SIG-M5 treated with dmso at 0.1 percent for 504 hours (cell line): ENCODE data around the gene NRBF2.

ENCODE experiments used
- DNase-seq: peaks from one replicate; lab custom pipeline; 2025; ENCODE audit not compliant: unreplicated experiment; lab: John Stamatoyannopoulos, UW

The NRBF2 gene

DNA sequence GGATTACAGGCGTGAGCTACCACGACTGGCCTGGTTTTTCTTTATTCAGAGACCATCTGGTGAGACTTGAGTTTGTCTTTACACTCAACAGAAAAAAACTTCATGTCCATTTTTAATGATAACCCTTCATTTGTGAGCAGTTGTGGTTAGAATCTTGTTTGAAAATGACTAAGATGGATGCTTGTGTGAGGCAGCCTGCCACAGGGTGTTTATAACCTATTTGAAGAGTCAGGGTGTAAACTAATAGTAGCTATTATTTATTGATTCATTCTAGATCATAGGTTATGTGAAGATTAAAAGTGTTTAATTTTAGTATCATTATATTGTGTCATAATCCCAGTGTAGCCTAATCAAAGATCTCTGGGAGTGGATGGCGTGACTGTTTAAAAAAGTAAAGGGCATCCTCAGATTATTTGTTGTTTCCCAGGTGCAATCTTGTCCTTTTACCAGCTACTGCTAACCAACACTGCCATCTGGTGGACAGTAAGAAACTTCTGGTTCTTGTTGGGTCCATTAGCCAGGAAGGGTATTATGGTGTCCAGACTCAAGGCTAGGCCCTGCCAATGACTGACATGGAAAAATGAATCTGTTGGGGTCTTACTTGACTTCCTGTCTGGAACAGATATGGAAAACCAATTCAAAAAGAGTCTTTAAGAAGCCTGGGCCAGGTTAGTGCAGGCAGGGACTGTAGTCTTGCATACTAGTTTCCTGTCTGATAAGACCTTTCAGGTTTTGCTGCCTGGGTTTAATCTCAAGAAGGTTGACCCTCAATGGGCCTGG lies 24.9 kb downstream of the NRBF2 start:
- peak; percentile 69 for DNase-seq

DNA sequence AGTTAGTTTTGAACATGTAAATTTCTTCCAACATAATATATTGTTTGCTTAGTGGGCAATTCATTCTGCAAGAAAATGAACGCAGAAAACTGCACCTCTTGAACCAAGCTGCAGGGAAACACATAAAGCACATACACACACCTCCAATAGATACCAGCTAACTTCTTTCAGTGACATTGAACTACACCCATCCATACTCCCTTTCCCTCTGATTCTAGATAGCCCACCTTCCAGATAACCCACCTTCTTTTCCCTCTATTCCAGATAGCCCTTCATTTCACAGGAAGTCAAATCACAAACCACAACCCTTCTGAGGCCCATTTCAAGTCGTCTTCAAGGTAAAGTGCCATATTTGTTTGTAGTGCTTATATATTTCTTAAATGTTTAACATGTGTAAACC lies 28.5 kb downstream of the NRBF2 start:
- no peak for DNase-seq

DNA sequence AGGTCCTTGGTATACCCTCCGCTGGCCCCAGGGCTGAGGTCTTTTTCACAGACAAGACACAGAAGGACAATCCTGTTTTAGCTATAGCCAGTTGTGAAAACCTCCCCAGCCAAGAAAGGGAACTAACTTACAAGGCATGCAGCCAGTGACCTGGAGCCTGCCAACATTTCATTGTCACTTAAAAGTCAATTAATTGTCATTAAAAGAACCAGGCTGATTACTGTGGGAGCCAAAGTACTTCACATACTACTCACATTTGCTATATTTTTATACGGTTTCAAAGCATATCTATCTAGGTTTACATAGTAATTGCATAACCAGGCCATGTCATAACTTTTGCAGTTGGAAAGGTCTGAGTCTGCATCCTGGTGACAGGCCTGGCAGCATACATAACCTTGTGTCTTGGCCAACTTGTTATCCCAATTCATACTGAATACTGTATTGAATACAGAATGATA lies 31.1 kb downstream of the NRBF2 start:
- no peak for DNase-seq

DNA sequence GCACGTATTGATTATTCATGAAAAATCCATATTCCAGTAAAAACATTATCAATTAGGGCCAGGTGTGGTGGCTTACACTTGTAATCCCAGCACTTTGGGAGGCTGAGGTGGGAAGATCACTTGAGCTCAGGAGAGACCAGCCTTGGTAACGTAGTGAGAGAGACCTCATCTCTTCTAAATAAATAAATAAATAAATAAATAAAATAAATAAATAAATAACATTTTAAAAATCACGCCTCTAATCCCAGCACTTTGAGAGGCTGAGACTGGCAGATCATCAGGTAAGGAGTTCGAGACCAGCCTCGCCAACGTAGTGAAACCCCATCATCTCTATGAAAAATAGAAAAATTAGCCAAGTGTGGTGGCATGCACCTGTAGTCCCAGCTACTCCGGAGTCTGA lies 32.1 kb downstream of the NRBF2 start:
- no peak for DNase-seq

DNA sequence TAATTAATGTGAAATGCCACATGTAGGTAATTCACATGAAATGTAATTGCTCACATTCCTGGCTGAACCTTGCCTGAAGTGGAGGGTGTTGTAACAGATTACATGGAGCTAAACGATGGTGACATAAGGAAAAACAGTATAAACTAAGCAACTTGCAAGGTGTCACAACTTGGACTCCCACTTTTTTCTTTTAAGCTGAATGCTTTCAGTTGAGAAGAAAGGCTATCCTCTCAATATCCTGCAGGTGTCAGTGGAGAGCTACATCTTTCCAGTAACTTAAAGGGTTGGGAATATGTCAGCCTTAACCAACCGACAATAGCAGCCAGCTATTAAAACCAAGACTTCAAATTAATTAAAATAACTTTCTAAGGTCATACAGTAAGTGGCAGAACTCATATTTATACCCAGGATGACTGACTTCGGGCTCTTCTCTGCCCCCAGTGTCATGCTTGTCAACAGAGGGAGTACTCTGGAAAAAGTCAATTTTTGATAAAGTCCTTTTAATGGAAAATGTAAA lies 33.7 kb downstream of the NRBF2 start:
- DNase-seq = peak; percentile 74

DNA sequence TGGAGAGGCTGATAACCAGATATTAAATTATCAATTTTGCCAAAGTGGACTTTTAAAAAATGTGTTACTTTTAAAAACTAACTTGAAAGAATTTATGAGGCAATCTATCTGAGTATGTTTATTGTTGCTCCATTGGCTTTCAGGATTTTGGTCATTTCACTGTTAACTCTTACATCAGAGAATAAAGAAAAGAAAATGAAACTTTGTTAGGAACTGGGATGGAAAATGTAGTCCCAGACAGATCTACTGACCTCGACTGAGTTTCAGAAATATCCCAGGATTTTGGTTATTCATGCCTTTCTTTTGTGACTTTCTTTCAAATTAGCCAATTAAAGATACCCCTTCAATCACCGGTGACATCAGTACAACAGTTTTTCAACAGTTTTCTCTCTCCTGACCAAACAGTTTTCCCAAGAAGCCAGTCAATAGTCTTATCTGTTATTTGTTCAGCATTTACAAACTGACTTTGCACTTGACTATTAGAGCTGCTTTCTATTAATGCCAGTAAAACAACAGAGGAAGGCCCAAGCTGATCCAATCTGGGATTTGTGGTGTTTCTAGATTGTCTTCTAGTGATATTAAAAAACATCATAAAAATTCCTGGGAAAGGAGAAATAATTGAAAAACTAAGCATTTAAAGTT lies 35.8 kb downstream of the NRBF2 start:
- DNase-seq = no peak

DNA sequence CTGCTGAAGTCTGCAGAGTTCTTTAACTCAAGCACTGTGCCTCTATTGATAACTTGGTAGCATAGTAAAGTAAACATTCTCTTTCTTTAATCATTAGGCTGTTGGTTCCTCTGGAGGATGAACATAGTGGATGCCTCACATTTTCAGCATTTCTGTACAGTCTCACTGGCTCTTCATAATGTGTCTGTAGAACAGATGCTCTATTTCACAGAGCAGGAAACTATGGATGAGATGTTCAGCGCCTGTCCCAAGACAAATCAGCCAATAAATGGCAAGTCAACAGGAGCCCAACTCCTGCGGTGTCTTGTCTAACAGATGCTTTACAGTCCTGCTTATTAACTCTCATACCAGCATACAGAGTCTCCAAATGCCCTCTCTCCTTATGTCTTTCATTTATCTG lies 36.5 kb downstream of the NRBF2 start:
- no peak for DNase-seq

DNA sequence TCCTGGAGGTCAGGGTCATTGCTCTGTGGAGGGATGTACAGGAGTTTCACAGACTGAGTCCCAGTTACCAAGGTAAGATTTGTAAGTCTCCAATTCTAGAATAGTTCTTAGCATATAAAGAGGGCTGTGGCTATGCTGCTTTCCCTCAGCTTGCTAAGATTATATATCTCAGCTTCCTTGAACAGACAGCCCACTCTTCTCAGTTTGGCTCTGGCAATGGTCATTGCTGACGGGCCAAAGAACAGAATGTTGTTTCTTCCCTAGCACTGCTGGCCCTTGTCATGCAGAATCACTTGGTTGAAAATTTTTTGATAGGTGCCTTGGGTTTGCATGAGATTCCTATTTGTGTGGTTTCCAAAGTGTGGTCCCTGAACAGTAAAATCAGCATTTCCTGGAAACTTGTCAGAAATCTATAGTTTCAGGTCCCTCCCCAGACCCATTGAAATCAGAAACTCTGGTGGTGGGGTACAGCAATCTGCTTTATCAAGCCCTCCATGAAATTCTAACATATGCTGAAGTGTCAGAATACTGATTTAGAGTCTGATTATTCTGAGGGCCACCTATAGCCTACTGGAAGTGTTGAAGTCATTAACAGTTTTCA lies 38.2 kb downstream of the NRBF2 start:
- no peak for DNase-seq

DNA sequence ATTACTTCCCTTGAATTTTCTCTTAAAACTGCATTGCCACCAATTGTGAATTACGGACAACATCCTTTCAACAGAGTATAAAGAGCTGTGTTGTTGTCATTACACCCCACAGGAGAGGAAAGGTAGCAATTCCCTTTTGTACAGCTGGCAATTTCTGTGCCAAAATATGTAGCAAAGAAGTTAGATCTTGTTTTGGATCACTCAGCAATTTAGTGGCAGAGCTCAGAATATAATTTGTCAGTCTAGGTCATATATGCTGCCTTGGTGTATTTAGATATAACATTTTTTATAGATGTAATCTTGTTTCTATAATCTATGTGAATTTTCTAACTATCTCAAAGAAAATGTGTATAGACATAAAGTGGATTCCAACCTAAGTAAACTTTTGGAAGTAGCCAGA lies 38.8 kb downstream of the NRBF2 start:
- DNase-seq = no peak

DNA sequence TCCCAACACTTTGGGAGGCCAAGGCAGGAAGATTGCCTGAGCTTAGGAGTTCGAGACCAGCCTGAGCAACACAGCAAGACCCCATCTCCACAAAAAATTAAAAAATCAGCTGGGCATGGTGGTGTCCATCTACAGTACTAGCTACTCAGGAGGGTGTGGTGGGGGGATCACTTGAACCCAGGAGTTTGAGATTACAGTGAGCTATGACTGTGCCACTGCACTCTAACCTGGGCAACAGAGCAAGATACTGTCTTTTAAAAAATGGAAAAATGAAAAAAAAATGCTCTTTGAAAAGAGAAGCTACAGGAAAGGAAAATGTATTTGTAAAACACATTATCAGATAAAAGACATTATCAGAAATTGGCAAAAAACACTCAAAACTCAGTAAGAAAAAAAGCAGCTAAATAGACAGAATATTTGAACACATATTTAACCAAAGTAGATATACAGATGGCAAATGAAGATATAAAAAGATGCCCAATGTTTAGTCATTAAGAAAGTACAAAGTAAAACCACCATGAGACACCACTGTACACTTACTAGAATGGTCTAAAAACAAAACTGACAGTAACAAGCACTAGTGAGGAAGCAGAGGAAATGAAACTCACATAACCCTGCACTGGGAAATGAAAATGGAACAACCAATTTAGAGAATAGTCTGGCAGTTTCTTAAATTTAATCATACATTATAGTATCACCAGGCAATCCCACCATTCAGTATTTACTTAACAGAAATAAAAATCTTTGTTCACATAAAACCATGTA lies 40.5 kb downstream of the NRBF2 start:
- DNase-seq = peak; percentile 68

DNA sequence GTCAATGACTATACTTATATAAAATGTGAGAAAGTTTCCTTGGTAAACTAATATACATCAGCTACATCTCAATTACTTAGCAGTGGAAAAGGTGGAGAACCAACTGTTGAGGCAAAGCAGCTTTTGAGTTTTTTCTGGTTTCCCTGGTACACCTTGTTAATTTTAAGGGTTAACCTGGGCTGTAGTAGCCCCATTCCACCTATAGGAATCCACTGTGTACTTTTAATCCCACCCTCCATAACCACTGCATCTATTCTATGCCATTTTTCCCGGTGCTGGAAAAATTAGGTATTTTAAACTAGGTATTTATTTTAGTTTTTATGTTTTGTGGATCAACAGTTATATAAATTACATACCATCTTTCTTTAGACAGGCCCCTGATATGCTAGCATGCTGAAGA lies 42.4 kb downstream of the NRBF2 start:
- DNase-seq = no peak

DNA sequence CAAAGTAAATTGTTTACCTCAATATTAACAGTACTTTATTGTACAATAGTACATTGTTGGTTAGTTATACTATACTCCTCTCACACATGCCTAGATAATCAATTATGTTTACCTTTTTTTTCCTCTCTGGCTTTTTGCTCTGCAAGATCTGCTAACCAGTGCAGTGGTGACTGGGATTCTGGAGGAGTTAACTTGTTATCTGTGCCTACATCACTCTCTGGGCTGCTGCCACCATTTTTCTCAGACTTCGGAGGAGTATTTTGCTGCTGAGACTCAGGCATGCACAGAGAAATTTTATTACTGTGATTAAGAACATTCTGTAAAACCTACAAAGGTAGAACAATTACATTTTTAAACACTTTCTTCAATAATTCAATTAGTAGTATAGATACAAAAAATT lies 59.7 kb downstream of the NRBF2 start:
- DNase-seq = no peak

DNA sequence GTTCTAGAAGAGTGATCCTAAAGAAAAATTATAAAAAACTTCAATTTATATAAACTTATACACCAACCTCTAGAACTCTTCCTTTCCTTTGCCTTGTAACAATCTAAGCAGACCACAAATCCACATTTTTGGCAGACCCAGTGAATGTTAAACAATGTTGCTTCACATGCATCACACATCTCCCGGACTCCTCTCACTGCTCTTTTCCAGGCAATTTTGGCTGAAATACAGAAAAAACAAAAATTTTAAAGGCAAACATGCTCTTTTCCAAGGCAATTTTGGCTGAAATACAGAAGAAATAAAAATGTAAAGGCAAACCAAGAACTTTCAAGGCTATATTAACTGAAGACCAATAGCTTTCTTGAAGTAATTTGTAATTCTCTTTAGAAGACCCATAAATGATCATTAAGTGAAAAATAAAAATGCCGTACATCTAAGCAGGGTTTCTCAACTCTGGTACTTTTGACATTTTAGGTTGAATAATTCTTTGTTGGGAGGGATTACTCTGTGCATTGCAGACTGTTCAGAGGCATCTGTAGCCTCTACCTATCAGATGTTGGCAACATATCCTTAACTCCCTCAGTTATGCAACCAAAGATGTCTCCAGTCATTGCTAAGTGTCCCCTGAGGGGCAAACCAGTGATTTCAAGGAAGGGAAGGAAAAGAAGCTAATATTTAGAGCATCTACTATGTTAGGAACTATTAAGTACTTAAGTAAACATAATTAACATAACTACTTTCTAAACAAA lies 64.4 kb downstream of the NRBF2 start:
- DNase-seq = no peak

DNA sequence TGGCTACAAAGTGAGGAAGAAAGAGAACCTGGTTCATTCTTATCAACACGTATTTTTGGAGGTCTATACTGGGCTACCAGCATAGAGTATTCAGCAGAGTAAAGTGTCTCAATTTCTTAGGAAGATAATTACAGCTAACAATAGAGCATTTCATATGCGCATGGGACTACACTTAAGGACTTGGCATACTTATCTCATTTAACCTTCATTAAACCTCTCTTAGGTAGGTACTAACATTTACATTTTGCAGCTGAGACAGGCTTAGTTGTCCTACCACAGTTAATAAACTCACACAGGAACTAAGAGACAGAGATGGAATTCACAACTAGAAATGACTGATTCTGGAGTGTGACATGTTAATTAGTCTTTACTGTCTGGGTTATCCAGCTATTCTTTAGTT lies 66.6 kb downstream of the NRBF2 start:
- DNase-seq = no peak

DNA sequence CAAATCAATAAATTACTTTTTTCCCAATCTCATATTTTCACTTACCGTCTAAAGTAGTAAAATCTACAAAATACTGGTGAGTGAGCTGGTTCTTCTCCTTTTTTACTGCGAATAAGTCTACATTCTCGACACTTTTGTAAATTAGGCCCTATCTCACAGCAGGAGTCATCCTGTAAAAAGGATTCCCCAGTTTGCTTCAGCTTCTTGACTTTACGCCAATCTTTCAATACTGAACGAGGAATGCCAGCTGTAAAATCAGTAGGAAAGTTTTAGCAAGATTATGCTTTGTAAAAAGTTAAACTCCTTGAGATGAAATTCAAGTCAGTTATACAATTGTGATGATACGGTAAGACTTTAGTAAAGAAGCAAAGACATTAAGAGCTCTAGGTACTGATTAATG lies 67.3 kb downstream of the NRBF2 start:
- no peak for DNase-seq

DNA sequence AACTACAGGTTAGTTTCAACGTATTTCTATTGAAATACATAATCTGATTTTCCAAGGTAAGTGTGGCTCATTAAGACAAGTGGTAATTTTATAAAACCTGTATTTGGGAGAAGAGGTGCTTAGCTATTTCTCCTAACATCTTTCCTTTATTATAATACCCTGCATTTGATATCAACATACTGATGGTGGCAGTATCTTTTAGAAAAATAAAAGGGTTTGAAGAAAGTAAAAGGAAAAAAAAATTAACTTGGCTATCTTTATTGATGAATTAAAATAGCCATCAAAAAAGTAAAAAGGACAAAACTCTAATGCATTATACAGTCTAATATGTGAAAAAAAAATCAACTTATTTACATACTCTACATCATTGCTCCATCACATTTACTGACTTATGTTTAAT lies 68.0 kb downstream of the NRBF2 start:
- DNase-seq = no peak
